ENCODE results near the gene NUDC.
"Not testable (repeated sequence)": the region's sequence is repeated elsewhere in the genome, so short reads cannot be mapped to it uniquely, and the experiment has no call there.

Gene NUDC

GRCh38 chr1:26953374-26953773 lies 31.8 kb downstream of the NUDC start:
- no peak for DNase-seq

DNA sequence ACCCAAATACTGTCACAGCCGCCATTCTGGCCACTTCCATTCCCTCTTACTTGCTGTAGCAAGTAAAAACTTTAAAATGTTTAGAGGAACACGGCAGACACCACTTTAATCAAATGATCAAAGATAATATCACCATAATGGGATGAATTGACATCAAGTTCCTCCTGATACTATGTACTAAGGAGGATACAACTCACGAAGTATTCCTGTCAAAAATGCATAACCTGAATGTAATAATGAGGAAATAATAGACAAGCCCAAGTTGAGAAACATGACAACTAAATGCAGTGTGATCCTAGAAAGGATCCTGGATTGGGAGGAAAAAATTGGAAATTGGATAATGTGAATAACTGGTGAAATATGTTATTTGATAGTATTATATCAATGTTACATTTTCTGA lies 34.8 kb downstream of the NUDC start:
- DNase-seq = no peak

GRCh38 chr1:26957306-26957705 lies 35.8 kb downstream of the NUDC start:
- DNase-seq = no peak

DNA sequence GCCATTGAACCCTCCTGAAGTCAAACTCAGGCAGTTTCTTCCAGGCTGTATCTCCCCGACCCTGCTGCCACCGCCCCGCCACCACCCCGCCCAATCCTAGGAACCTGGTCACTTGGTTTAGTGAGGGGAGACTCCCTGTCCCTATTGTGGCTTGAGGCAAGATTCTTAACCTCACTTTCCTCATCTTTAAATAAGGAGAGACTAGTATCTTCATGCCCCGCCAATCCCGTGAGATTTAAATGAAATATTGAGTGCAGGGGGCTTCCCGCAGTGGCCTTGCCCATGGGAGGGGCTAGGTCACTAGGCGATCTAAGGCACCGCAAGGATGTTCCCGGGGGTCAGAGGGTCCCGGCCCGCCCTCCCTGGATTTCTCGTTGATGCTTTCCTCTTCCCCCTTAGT lies 37.7 kb downstream of the NUDC start:
- DNase-seq = no peak

DNA sequence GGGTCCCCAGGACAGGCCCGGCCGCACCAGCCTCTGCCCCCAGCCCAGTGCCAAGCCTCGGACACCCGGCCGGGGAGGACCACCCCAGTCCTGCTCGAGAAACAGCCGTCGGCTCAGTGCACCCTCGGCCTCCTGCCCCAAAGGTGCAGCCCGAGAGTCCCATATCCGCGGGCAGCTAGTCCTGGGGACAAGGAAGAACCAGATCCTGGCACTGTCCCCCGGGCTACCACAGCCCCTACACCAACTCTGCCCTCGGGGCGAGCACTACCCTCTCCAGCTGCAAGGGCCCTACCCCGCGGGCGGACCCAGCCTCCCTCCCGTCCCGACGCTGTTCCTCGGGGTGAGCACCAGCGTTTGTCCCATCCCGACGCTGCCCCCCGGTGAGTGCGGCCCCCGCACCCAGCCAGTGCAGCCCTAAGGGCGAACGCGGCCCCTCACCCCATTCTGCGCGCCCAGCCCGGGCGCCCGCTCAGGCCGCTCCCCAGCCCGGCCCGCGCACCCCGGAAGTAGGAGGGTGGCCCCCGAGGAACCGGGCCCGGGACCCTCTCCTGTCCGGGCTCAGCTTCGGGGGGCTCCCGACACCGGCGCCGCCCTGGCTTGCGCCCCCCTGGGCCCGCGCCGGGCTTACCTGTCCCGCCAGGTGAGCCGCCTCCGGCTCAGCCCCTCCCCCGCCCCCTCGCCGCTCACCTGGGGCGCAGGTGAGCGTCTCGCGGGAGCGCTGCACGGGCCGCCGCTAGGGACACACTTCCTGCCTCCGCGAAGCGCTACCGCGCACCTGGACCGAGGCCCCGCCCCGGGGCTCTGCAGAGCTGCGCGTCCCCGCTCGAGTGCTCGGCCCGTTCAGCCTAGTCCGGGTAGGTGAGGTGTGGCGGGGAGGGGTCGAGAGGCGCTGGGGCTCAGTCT lies 38.4 kb downstream of the NUDC start, which contains the start of gene KDF1:
TSS of gene KDF1 (minus strand) at position 747 of the 903 bp plus-strand sequence. CDS start 8,088 bp downstream, outside the sequence.
- peak; percentile 34 for DNase-seq

GRCh38 chr1:26960625-26960966 lies 39.1 kb downstream of the NUDC start:
- no peak for DNase-seq

DNA sequence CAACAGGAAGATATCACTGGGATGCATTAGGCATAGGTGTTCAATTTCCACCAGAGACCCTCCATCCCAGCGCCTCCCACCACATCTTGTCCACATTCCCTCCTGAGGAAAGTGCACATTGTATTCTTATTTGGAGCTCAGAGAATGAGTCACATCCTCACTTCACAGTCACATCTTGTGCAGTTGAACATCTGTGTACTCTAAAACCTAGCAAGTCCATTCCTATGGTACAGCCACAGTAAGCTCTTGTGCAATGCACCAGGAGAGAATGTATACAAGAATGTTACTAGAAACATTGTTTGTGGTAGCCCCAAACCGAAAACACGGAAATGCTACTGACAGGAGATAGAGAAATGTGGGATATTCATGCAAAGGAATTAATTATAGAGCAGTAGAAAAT lies 40.3 kb downstream of the NUDC start:
- no peak for DNase-seq

GRCh38 chr1:26965213-26965612 lies 43.7 kb downstream of the NUDC start:
- DNase-seq = no peak

GRCh38 chr1:26965628-26966027 lies 44.1 kb downstream of the NUDC start:
- no peak for DNase-seq

GRCh38 chr1:26970810-26971209 lies 49.3 kb downstream of the NUDC start:
- DNase-seq = no peak

GRCh38 chr1:26971590-26971989 lies 50.0 kb downstream of the NUDC start:
- no peak for DNase-seq

DNA sequence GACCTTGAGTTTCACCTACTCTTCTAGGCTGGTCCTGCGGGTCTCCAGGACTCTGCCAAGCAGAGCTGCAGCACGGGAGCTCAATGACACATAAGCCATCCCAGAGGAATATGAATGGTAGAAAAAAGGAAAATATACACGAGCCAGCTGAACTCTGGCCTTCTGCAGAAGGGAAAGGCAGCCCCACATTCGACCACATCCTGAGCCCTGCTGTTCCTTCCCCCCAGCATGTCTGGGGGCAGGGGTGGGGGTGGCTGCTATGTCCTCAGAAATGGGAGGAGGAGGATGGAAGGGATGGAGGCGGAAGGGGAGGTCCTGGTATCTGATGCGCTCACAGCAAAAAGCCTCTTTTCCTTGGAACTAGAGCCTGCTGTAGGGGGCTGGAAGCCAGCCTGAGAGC lies 50.8 kb downstream of the NUDC start:
- DNase-seq = no peak

- no peak for DNase-seq
Measured at GRCh38 chr1:26972821-26973220, 51.3 kb downstream of the NUDC start.

- DNase-seq = no peak
Measured at GRCh38 chr1:26976621-26977510, 55.3 kb downstream of the NUDC start.

DNA sequence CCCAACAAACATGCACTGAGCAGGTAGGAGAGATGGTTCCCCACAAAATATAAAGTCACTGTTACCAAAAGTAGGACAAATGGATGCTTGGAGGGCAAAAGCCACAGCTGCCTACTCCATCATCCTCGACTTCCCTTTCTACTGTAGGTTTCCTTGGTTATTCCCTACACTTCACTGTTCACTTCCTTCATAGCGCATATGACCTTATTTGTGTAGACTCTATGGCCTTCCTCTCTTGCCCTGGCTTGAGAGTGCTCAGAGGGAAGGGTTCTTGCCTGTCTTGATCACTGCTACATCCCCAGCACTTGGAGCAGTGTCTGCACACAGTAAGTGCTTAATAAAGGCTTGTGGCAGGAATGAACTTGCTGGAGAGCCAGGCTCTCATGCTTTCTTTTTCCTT lies 57.4 kb downstream of the NUDC start:
- DNase-seq = no peak

GRCh38 chr1:26981146-26981846 lies 59.8 kb downstream of the NUDC start:
- DNase-seq = no peak

DNA sequence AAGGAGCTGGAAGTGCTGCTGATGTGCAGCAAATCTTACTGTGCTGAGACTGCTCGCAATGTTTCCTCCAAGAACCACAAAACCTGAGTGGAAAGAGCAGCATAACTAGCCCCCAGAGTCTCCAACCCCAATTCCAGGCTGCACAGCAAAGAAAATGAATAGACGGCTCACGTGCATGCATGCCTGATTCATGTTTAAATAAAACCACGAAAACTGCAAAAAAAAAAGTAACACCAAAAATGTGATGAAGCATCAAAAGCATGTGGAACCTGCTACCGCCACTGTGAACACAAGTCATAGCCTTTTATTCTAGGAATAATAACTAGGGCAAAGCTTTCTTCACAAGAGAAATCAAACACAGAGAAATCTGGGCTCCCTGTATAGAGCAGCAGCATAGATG lies 62.3 kb downstream of the NUDC start:
- no peak for DNase-seq

- DNase-seq = no peak
Measured at GRCh38 chr1:26984291-26984690, 62.7 kb downstream of the NUDC start.

- DNase-seq = no peak
Measured at GRCh38 chr1:26986658-26987057, 65.1 kb downstream of the NUDC start.

GRCh38 chr1:26989403-26990109 lies 68.0 kb downstream of the NUDC start:
- DNase-seq = not testable (repeated sequence)

- DNase-seq = no peak
Measured at GRCh38 chr1:26991310-26992116, 70.0 kb downstream of the NUDC start.
